H1 (cell line): ENCODE data around the gene SPTSSA. TPM values are rescaled to one million over a fixed set of nuclear protein-coding genes. Genes with fewer than 3 reads are reported as not detected.

Experiments
- CREB1 ChIP-seq: IDR thresholded peaks from 2 replicates; pipeline ENCODE4 v1.6.1; 2012; ENCODE audit warnings: inconsistent platforms
- RFX5 ChIP-seq: IDR thresholded peaks from 2 replicates; pipeline ENCODE4 v1.6.1; 2011; ENCODE audit warnings: low read depth, low read length, improper control_type of control experiment, borderline replicate concordance
- TAF1 ChIP-seq: IDR thresholded peaks from 2 replicates; pipeline ENCODE4 v1.6.1; 2011; ENCODE audit warnings: mild to moderate bottlenecking, low read depth, low read length
- polyA plus RNA-seq, 7 experiments: library from polyadenylated mRNA; depleted of rRNA in 3 of 7; stranded (reverse) in 5 of 7; unstranded in 2 of 7; fragments of >200 nt in 5 of 7; fragments of 200-250 nt in 2 of 7; gene quantifications; 1 replicate in 5 of 7; 2 replicates in 1 of 7; 4 replicates in 1 of 7; pipeline versions ENCODE4 v1.2.1 to v1.2.3, GENCODE V29; 2011 to 2013; ENCODE audit warnings: missing spikeins in 2 of 7, mixed read lengths in 2 of 7
- total RNA-seq: library from RNA; stranded (reverse); fragmentation: NEBNext Ultra II Directional; extraction: Animal tissue kit (Norgen Biotek cat#: 25700); gene quantifications from 2 replicates; pipeline ENCODE4 v1.2.1, GENCODE V29; 2021

SPTSSA gene
- total and polyA plus RNA-seq, 2 of the 8 experiments (the other 6 are each of a cell fraction or from before 2014, with no cell fraction given) = 24.9 to 28.5 TPM

DNA sequence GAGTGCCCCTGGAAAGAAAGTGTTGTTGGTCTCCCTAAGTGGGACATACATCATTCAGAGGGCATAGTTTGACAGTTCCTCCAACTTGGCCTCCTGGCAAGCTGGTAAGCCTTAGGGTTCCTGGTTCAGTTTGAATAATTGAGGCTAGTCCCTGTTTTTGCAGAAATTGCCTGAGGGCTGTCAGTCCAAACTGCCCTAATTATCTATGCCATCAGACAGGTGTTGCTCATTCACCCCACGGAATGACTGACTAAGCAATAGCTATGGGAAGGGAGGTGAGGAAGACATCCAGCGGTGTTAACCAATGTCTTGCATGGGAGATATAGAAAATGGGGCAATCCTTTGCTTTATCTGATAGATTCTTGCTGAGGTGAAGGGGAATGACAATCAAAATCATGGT lies 37.6 kb downstream of the SPTSSA start (continued):
- TF ChIP-seq RFX5 = no peak
- no peak for TF ChIP-seq CREB1
- TF ChIP-seq TAF1 = no peak
